GM10248 (cell line): ENCODE measurements around the gene HMG20A.
A peak's percentile ranks its signal among the peaks of the same experiment; 100 is the strongest.

ENCODE experiments used
- CTCF ChIA-PET: fragments of 300-600 bp; sonication (Branson Sonifier 250); formaldehyde crosslinking; extraction: SDS; loops from one replicate; lab custom pipeline; 2021; ENCODE audit warnings: antibody characterized with exemption; lab: Yijun Ruan, JAX
- POLR2A ChIA-PET: fragments of 350-650 bp; sonication (Branson Sonifier 250); formaldehyde crosslinking; extraction: SDS; loops from one replicate; lab custom pipeline; 2020; ENCODE audit warnings: antibody characterized with exemption; lab: Yijun Ruan, JAX
- DNase-seq: peaks from one replicate; pipeline ENCODE4 v3.0.0; 2012; ENCODE audit errors: extremely low spot score
- TF ChIP-seq, protein P1 (sequence below): IDR thresholded peaks from 2 replicates; pipeline ENCODE4 v1.5.1; 2012; ENCODE audit warnings: mild to moderate bottlenecking, low read depth; ENCODE audit errors: extremely low read depth, missing control alignments, control extremely low read depth

HMG20A gene

DNA sequence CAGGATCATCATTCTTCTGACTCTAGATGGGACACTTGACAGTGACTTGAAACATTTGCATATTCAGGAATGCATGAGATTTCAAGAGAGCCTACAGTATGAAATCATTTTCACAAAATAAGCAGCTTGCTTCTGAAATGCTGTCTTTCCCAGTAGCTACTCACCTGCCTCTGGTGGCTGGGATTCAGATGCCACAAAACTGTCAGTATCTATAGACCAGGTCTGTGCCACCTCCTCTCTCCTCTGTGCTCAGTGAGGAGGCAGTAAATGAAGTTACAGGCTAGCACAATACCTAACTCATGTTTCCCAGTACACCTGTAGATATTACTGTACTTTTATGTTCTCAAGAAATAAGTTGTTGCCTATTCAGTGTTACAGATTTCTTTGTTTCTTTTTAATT is 64.3 kb downstream of the HMG20A start:
- CTCF ChIA-PET = interaction anchor here (1.3 kb wide), 1 partner anchor 302 kb away, joined by 3 read pairs; no protein-coding TSS in a partner anchor
- POLR2A ChIA-PET = no interaction called here
- TF ChIP-seq, protein P1, sequence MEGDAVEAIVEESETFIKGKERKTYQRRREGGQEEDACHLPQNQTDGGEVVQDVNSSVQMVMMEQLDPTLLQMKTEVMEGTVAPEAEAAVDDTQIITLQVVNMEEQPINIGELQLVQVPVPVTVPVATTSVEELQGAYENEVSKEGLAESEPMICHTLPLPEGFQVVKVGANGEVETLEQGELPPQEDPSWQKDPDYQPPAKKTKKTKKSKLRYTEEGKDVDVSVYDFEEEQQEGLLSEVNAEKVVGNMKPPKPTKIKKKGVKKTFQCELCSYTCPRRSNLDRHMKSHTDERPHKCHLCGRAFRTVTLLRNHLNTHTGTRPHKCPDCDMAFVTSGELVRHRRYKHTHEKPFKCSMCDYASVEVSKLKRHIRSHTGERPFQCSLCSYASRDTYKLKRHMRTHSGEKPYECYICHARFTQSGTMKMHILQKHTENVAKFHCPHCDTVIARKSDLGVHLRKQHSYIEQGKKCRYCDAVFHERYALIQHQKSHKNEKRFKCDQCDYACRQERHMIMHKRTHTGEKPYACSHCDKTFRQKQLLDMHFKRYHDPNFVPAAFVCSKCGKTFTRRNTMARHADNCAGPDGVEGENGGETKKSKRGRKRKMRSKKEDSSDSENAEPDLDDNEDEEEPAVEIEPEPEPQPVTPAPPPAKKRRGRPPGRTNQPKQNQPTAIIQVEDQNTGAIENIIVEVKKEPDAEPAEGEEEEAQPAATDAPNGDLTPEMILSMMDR = no peak
- no peak for DNase-seq

DNA sequence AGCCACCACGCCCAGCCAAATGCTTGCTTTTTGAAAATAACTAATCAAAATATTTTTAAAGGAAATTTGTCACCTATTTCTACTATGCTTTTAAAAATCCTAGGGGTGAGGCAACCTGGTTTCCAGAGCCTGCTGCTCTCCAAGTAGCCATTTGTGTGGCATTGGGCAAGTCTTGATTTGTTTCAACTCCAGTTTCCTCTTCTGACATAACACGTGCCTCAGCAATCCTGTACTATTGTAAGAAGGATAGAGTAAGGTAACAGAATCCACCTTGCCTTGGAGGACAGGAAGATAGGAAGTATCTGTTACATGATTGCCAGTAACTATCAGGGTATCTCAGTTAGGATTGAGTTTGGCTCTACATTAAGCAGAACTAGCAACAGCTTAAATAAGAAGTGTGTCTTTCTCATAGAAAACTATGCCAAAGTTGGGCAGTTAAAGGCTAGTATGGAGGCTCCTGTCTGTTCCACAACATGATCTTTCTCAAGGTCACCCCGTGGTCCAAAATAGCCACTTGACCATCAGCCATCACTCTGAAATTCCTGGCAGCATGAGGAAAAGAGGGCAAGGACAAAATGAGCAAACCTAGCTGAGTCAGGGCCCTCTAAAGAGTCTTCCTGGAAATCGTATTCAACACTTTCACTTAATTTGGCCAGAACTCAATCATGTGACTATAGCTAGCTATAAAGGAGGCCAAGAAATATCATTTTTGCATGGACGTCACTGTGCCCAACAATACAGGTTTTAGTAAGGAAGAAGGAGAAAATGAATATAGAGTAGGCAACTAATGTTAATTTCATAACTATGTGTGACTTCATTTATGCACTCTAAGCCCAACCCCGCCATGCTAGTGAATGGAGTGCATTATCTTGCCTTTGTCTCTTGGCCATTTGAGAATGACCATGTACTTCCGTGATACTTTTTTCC is 66.1 kb downstream of the HMG20A start:
- POLR2A ChIA-PET = no interaction called here
- TF ChIP-seq, protein P1 = no peak
- CTCF ChIA-PET = interaction anchor here (1.3 to 2.4 kb wide), 5 partner anchors 10 to 377 kb away, joined by 4 to 16 read pairs (median 4); no protein-coding TSS in a partner anchor

DNA sequence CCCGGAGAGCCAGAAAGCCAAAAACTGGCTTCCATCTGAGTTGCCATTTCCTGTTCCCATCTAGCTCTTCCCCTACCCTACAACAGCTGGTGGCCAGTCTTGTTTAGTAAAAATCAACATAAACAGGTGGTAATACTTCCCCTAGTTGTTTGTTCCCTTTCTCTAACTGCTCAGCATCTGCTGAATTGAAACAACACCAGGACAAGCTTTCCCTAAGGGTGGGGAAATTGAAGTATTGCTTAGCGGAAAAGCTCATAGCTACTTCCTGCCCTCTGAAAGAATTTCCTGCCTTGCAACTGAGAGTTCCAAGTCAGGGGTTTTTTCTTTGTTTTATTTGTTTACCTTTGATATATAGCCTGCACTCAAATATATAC is 66.8 kb downstream of the HMG20A start:
- ChIA-PET POLR2A (no interaction called here), CTCF (interaction anchor here (1.0 to 2.4 kb wide), 7 partner anchors 9 to 378 kb away, joined by 3 to 16 read pairs (median 4); no protein-coding TSS in a partner anchor)
- TF ChIP-seq, protein P1 = no peak
- no peak for DNase-seq

More for the DNA sequence above, 66.1 kb downstream of the HMG20A start:
- no peak for DNase-seq

DNA sequence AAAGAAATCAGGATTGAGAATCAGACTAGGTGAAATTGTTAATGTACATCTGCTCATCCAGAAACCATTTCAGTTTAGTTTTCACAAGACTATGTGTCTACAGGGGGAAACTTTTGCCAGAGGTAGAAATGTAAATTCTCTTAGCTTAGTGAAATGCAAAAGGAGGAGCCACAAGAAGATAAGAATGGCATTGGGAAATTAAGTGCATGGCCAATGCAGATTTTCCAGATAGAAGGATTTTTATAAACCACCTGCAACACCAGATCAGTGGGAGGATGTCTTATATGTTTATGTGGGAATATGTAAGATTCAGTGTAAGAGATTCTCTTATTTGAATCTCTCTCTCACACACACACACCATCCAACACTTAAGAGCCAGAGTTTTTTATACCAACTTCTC is 67.2 kb downstream of the HMG20A start:
- CTCF ChIA-PET = interaction anchor here (1.0 to 2.4 kb wide), 6 partner anchors 9 to 378 kb away, joined by 3 to 16 read pairs (median 4); no protein-coding TSS in a partner anchor
- no peak for DNase-seq
- TF ChIP-seq, protein P1 = no peak
- POLR2A ChIA-PET = no interaction called here

DNA sequence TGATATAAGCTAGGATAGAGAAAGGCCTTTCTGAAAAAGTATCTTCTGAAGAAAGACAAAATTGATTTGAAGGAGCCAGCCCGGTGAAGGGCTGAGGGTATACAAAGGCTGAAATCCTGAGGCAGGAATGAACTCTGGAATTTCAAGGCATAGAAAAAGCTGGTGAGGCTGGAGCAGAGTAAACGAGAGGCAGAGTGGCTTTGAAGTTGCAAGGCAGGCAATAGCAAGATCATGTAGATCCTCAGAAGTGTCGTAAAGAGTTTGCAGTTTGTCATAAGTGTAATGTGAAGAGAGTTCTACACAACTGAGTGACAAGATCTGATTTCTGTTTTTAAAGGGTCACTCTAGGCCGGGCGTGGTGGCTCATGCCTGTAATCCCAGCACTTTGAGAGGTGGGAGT is 69.0 kb downstream of the HMG20A start:
- TF ChIP-seq, protein P1 = no peak
- ChIA-PET POLR2A (no interaction called here), CTCF (interaction anchor here (1.6 kb wide), 1 partner anchor 13 kb away, joined by 3 read pairs; no protein-coding TSS in a partner anchor)
- no peak for DNase-seq

DNA sequence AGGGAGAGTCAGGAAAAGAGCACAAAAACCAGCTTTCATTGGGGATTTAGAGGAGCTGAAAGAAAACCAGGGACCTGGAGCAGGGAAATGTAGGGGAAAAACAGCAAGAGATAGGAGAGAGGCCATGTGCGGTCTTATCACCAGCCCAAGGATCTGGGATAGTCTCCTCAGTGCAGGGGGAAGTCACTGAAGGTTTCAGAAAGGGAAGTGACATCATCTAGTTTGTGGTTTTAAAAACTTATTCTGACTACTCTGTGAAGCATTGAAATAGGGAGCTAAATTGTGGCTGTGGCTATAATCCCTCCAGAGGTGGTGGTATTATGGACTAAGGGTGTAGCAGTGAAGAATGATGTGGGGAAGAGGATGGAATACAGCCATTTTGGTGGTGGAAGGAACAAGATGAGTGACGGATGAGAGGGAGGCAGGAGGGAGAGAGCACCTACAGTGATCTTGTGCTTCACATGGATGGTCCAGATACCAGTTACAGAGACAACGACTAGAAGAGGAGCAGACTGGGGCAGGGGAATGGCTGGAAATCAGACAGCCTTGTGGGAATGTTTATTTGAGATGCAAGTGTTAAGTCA is 72.7 kb downstream of the HMG20A start:
- TF ChIP-seq, protein P1 = no peak
- ChIA-PET CTCF (interaction anchor here (1.0 to 10.2 kb wide), 8 partner anchors 11 to 386 kb away, joined by 3 to 176 read pairs (median 6); no protein-coding TSS in a partner anchor), POLR2A (no interaction called here)
- peak; percentile 50 for DNase-seq
